ENCODE results near the gene DIS3L2.

The DIS3L2 gene

GRCh38 chr2:231942180-231942579, 19.3 kb upstream of the DIS3L2 start:
- no peak for TF ChIP-seq FOXP2 (optimal IDR thresholded peaks at IDR 0.05; ENCODE audit: borderline replicate concordance, extremely low read depth, extremely low read length, insufficient read depth)
- no peak for TF ChIP-seq REST (IDR thresholded peaks at IDR 0.05; ENCODE audit: insufficient read depth in 1 of 2, low read depth in 2 of 2, low read length in 2 of 2)
- TF ChIP-seq SIN3A (IDR thresholded peaks at IDR 0.05; ENCODE audit: borderline replicate concordance, insufficient read depth, low read length), result no peak
- TF ChIP-seq POLR2AphosphoS5 (IDR thresholded peaks at IDR 0.05; ENCODE audit: low read depth, low read length), result no peak
- no peak for TF ChIP-seq TAF1 (IDR thresholded peaks at IDR 0.05; ENCODE audit: borderline replicate concordance, insufficient read depth, low read length)

GRCh38 chr2:231946241-231946814, 15.2 kb upstream of the DIS3L2 start:
- TF ChIP-seq REST (IDR thresholded peaks at IDR 0.05; ENCODE audit: insufficient read depth in 1 of 2, low read depth in 2 of 2, low read length in 2 of 2), result no peak
- no peak for TF ChIP-seq FOXP2 (optimal IDR thresholded peaks at IDR 0.05; ENCODE audit: borderline replicate concordance, extremely low read depth, extremely low read length, insufficient read depth)
- TF ChIP-seq SIN3A (IDR thresholded peaks at IDR 0.05; ENCODE audit: borderline replicate concordance, insufficient read depth, low read length), result no peak
- no peak for TF ChIP-seq TAF1 (IDR thresholded peaks at IDR 0.05; ENCODE audit: borderline replicate concordance, insufficient read depth, low read length)
- no peak for TF ChIP-seq POLR2AphosphoS5 (IDR thresholded peaks at IDR 0.05; ENCODE audit: low read depth, low read length)

- no peak for TF ChIP-seq TAF1 (IDR thresholded peaks at IDR 0.05; ENCODE audit: borderline replicate concordance, insufficient read depth, low read length)
- TF ChIP-seq POLR2AphosphoS5 (IDR thresholded peaks at IDR 0.05; ENCODE audit: low read depth, low read length), result no peak
- TF ChIP-seq SIN3A (IDR thresholded peaks at IDR 0.05; ENCODE audit: borderline replicate concordance, insufficient read depth, low read length), result no peak
Measured at GRCh38 chr2:231947694-231948093, 13.8 kb upstream of the DIS3L2 start.

- TF ChIP-seq FOXP2 (optimal IDR thresholded peaks at IDR 0.05; ENCODE audit: borderline replicate concordance, extremely low read depth, extremely low read length, insufficient read depth) (no peak), TAF1 (IDR thresholded peaks at IDR 0.05; ENCODE audit: borderline replicate concordance, insufficient read depth, low read length) (no peak), POLR2AphosphoS5 (IDR thresholded peaks at IDR 0.05; ENCODE audit: low read depth, low read length) (no peak), SIN3A (IDR thresholded peaks at IDR 0.05; ENCODE audit: borderline replicate concordance, insufficient read depth, low read length) (no peak), REST (IDR thresholded peaks at IDR 0.05; ENCODE audit: insufficient read depth in 1 of 2, low read depth in 2 of 2, low read length in 2 of 2) (no peak)
Measured at GRCh38 chr2:231951452-231952035, 10.0 kb upstream of the DIS3L2 start.

- TF ChIP-seq REST (IDR thresholded peaks at IDR 0.05; ENCODE audit: insufficient read depth in 1 of 2, low read depth in 2 of 2, low read length in 2 of 2), result no peak
Measured at GRCh38 chr2:231955758-231956472, 5.6 kb upstream of the DIS3L2 start.

Measured in PFSK-1 (cell line).